Fibroblast of mammary gland (primary cell): ENCODE results near the gene TCFL5.

ENCODE experiments used
- DNase-seq: peaks from one replicate; pipeline ENCODE4 v3.0.0-alpha.2; 2010; ENCODE audit warnings: low read depth
- H3K4me3 ChIP-seq: 2 replicates; pipeline ENCODE4 v1.5.1; 2011; ENCODE audit warnings: low read depth, mild to moderate bottlenecking, low read length, moderate library complexity; ENCODE audit not compliant: control insufficient read depth
- CTCF ChIP-seq: conservative IDR thresholded peaks from 2 replicates; pipeline ENCODE4 v1.5.1; 2011; ENCODE audit warnings: low read depth, low read length, inconsistent platforms; ENCODE audit not compliant: control insufficient read depth, insufficient read depth

The TCFL5 gene

GRCh38 chr20:62805711-62806382 is 55.8 kb downstream of the TCFL5 start:
- H3K4me3 ChIP-seq, result peak overlapping the region; percentile 66
- DNase-seq, result peak; percentile 43
- TF ChIP-seq CTCF, result no peak

GRCh38 chr20:62805155-62805710 is 56.4 kb downstream of the TCFL5 start:
- TF ChIP-seq CTCF, result no peak
- H3K4me3 ChIP-seq, result peak overlapping the region; percentile 66
- DNase-seq, result no peak

DNA sequence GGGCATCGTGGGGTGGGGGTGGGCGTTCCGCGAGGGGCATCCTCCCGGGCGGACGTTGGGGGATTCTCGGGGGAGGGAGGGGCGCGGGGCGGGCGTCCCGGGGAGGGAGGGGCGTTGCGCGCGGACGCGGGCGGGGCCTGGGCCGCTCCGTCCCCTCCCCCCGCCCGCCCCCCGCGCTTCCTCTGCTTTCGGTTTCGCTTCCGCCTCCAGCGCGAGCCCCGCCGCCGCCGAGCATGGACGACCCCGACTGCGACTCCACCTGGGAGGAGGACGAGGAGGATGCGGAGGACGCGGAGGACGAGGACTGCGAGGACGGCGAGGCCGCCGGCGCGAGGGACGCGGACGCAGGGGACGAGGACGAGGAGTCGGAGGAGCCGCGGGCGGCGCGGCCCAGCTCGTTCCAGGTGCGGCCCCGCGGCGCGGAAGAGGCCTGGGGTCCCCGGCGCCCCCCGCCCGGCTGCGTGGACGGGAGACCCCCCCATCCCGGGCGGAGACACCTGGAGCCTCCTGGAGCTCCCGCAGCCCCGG is 56.9 kb downstream of the TCFL5 start, which contains the start of gene OGFR:
Gene OGFR, plus strand, starts transcription at position 209 of the 528 bp plus-strand sequence. Its CDS starts 25 bp downstream, at position 234.
- no peak for DNase-seq
- no peak for TF ChIP-seq CTCF
- H3K4me3 ChIP-seq, result peak within 1 kb of the TSS; percentile 66

- DNase-seq, result no peak
- peak overlapping the region; percentile 66 for H3K4me3 ChIP-seq
- peak; percentile 2 for TF ChIP-seq CTCF
Observed at GRCh38 chr20:62804021-62804626, 57.5 kb downstream of the TCFL5 start.

- DNase-seq, result no peak
- TF ChIP-seq CTCF, result no peak
- no peak overlapping the region for H3K4me3 ChIP-seq
Observed at GRCh38 chr20:62802026-62802712, 59.5 kb downstream of the TCFL5 start.

DNA sequence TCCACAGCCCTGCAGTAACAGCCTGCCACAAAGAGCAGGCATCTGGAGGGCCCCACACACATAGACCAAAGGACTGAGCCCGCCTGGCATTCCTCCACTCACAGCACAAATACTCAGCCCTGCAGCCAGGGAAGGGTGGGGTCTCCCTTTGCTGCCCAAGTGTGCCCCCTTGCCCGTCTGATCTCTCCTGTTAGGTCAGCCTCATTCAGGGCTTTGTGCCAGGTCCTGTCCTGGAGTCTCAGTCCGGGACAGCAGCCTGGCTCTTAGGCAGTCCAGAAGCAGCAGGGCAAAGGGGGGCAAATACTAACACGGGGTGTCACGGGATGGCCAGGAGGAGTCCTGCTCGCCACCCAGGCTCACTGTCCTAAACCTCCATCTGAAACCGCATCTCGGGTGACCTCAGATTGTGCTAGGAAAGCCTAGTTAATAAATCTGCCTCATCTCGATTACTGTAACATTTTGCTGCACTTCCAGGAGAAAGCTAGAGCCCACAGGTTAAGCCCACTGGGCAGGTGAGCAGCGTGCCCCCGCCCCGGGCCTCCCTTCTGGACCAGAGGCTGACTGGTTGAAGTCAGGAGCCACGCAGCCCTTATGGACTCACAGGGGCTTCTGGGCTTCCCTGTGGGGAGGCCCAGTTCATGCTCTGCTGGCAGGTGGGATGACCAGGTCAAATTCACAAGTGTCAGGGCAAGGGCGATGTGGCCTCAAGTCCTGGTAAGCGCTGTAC is 60.2 kb downstream of the TCFL5 start:
- no peak for TF ChIP-seq CTCF
- no peak for DNase-seq
- H3K4me3 ChIP-seq, result no peak overlapping the region
